ENCODE measurements around the gene KRTAP5-11.
"Not testable (repeated sequence)": the region's sequence is repeated elsewhere in the genome, so short reads cannot be mapped to it uniquely, and the experiment has no call there.

KRTAP5-11 gene

DNA sequence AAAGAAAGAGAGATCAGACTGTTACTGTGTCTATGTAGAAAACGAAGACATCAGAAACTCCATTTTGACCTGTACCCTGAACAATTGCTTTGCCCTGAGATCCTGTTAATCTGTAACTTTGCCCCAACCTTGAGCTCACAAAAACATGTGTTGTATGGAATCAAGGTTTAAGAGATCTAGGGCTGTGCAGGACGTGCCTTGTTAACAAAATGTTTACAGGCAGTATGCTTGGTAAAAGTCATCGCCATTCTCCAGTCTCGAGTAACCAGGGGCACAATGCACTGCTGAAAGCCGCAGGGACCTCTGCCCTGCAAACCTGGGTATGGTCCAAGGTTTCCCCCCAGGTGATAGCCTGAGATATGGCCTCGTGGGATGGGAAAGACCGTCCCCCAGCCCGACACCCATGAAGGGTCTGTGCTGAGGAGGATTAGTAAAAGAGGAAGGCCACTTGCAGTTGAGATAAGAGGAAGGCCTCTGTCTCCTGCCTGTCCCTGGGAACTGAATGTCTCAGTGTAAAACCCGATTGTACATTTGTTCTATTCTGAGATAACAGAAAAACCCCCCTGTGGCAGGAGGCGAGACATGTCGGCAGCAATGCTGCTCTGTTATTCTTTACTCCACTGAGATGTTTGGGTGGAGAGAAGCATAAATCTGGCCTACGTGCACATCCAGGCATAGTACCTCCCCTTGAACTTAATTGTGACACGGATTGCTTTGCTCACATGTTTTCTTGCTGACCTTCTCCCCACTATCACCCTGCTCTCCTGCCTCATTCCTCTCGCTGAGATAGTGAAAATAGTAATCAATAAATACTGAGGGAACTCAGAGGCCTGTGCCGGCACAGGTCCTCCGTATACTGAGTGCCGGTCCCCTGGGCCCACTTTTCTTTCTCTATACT, 47.7 kb downstream of the KRTAP5-11 start:
- in situ Hi-C loops (cut with HindIII; ENCODE audit: low sequenced_read_pairs) = not testable (repeated sequence)

DNA sequence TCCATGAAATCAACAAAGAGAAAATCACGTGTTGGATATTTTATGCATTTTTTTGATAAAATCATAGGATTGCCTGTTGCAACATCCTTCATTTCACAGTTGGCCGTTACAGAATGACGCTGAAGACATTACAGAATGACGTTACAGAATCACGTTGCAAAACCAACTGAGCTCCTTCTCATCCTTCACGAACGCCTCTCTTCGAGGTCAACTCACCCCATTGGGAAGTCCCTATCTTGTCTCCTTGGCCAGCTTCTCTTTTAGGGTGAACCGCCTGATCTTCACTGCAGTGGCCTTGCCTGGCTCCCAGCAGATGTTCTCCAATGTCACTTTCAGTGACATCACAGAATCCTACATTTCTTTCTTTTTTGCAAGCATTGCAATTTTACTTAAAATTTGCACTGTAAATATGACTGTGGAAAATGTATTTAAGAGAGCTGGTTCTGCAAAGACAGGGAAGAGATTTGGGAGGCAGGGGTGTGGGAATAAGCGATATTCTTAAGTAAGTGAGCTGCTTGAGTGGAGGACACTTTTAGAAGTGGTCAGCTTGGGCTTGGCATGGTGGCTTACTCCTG, 50.6 kb downstream of the KRTAP5-11 start:
- in situ Hi-C loops (cut with HindIII; ENCODE audit: low sequenced_read_pairs) = no loop called here

All from DLD1 (cell line).